ENCODE measurements around the gene ART3.
A peak's percentile ranks its signal among the peaks of the same experiment; 100 is the strongest.
"Not testable (repeated sequence)": the region's sequence is repeated elsewhere in the genome, so short reads cannot be mapped to it uniquely, and the experiment has no call there.

ART3 gene, protein sequence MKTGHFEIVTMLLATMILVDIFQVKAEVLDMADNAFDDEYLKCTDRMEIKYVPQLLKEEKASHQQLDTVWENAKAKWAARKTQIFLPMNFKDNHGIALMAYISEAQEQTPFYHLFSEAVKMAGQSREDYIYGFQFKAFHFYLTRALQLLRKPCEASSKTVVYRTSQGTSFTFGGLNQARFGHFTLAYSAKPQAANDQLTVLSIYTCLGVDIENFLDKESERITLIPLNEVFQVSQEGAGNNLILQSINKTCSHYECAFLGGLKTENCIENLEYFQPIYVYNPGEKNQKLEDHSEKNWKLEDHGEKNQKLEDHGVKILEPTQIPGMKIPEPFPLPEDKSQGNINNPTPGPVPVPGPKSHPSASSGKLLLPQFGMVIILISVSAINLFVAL

DNA sequence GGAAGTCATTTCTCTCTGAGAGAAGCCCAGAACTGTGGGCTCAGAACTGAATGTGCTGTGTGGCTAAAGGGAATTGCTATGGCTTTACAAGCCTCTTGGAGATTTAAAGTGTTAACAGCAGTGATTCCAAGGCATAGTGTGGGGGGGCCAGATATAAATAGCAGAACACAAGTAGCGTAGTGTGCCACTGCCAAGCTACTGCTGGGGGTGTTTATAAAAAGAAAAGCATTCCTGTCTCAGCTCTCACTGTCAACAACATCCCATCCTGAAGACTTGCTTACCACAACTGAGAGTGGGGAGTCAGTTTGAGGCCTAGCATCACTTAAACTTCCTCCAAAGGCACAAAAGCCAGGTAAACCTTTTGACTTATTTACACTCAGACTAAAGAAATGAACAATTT is at the start of gene ART3:
TSS of gene ART3 (plus strand) at position 242 of the 400 bp plus-strand sequence. CDS start 1,181 bp downstream, outside the sequence.
- DNase-seq, result no peak

- DNase-seq, result no peak
These were observed 46.2 kb upstream of the ART3 start for GRCh38 chr4:76028350-76028765.

DNA sequence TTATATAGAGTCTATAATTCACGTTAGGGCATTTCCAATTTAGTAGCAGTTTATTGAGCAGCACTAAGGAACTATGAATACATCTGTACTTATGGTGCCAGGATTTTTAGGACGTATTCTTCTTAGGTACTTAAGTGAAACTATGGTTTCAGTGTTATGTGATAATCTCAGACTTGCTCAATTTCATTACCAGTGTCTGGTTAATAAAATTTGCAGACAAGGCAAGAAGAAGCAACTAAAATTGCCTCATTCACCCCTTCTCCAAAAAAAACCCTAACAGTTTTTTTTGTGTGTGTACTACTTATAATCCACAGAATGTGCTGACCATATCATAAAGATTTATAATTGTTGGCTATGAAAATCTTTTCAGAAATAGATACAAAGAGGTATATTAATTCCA is 45.2 kb upstream of the ART3 start:
- DNase-seq, result no peak

- DNase-seq, result no peak
These were observed 39.4 kb upstream of the ART3 start for GRCh38 chr4:76035141-76035540.

DNA sequence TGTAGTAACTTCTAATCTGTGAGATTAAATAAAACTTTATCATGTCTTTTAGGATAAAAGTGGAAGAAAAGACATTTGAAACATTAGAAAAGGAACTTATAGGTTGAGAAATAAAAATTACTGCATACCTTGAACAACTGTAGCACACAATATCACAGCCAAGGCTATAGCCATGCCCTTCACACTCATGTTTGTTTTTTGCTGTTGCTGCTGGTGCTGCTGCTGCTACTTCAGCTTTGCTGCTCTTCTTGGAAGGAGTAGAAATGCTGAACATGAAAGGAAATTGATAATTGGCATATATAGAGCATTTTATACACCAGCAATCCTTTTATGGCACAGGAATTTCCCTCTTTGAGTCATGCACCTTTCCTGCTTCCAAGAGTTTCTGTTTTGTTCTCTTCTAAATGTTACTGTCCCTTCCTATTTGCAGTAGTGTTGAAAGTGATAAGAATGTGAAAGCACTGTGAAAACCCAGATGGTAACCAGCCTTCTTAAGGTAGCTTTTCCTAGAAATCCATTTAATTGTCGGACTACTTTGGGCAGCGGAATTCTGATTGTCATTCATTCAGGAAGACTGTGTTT is 38.6 kb upstream of the ART3 start, which contains the start of gene CXCL11:
TSS of gene CXCL11 (minus strand) at position 272 of the 582 bp plus-strand sequence. CDS start at position 189, 83 bp downstream.
- DNase-seq, result no peak

DNA sequence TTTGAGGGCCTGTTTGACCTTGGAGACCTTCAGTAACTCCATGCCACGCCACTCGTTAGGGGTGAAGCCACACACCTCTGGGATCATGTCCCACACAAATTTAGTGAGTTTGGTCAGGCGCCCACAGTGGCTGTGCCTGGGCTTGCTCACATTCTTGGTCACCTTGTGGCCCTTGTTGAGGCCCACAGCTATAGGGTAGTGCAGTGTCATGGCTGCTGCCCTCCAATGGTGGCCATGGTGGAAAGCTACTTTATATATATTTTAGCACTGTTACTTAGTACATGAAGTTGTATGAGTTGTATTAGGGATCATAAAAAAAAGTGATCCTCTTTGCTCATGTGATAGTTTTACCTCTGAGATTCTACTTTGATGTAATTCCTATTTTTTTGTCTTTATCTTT is 37.7 kb upstream of the ART3 start:
- DNase-seq, result no peak

- not testable (repeated sequence) for DNase-seq
These were observed 32.1 kb upstream of the ART3 start for GRCh38 chr4:76042241-76042998.

DNA sequence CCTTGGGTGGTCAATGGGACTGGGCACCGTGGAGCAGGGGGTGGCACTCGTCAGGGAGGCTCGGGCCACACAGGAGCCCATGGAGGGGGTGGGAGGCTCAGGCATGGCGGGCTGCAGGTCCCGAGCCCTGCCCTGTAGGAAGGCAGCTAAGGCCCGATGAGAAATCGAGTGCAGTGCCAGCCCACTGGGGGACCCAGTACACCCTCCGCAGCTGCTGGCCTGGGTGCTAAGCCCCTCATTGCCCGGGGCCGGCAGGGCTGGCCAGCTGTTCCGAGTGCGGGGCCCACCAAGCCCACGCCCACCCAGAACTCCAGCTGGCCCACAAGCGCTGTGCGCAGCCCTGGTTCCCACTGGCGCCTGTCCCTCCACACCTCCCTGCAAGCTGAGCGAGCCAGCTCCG is 31.2 kb upstream of the ART3 start:
- not testable (repeated sequence) for DNase-seq

DNA sequence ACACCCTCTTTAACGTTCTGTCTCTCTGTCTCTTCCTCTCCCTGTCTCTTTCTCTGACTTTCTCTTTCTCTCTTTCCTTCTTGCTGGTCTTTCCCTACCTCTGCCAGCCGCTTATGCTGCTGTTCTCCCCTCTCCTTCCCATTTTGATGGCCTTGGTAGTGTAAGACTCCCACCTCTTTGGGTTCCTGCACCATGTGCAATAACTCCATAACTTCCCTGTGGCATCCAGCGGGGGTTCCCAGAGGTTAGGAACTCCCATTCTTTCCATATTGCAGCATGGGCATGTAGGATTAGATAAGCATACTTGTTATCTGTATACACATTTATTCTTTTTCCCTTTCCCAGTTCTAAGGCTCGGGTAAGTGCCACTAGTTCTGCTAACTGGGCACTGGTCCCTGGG is 29.8 kb upstream of the ART3 start:
- DNase-seq, result not testable (repeated sequence)

DNA sequence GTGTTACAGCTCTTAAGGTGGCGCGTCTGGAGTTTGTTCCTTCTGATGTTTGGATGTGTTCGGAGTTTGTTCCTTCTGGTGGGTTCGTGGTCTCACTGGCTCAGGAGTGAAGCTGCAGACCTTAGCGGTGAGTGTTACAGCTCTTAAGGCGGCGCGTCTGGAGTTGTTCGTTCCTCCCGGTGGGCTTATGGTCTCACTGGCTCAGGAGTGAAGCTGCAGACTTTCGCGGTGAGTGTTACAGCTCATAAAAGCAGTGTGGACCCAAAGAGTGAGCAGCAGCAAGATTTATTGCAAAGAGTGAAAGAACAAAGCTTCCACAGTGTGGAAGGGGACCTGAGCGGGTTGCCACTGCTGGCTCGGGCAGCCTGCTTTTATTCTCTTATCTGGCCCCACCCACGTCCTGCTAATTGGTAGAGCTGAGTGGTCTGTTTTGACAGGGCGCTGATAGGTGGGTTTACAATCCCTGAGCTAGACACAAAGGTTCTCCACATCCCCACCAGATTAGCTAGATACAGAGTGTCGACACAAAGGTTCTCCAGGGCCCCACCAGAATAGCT is 24.6 kb upstream of the ART3 start:
- DNase-seq, result not testable (repeated sequence)

GRCh38 chr4:76050560-76051050 is 23.9 kb upstream of the ART3 start:
- not testable (repeated sequence) for DNase-seq

- DNase-seq, result peak; percentile 73 to 87
These were observed 20.8 kb upstream of the ART3 start for GRCh38 chr4:76053730-76054129.

GRCh38 chr4:76055016-76055415 is 19.5 kb upstream of the ART3 start:
- DNase-seq, result peak; percentile 65 to 69

- DNase-seq, result no peak
These were observed 19.1 kb upstream of the ART3 start for GRCh38 chr4:76055421-76055820.

- no peak for DNase-seq
These were observed 16.2 kb upstream of the ART3 start for GRCh38 chr4:76058302-76058701.

DNA sequence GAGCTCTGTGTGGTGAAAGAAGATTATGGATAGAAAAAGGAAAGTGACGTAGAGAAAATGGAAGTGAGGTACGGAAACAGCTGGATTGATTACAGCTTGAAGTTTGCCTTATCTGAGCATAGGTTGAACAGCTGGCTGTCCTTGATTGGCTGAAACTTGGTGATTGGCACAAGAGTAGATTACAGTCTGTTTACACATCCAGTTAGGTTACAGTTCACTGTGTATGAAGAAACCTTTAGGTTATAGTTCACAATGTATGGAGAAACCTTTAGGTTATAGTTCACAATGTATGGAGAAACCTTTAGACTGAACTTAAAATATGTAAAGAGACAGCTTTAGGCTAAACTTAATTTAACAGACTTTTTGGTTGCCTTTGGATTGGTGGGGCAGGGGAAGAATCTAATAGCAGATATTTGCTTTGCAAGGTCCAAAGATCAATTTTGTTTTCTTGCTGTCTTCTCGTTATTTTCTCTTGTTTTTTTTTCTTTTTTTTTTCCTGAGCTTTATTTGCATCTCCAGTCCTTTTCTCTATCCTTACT is 15.6 kb upstream of the ART3 start:
- DNase-seq, result no peak

GRCh38 chr4:76059750-76060149 is 14.8 kb upstream of the ART3 start:
- no peak for DNase-seq

DNA sequence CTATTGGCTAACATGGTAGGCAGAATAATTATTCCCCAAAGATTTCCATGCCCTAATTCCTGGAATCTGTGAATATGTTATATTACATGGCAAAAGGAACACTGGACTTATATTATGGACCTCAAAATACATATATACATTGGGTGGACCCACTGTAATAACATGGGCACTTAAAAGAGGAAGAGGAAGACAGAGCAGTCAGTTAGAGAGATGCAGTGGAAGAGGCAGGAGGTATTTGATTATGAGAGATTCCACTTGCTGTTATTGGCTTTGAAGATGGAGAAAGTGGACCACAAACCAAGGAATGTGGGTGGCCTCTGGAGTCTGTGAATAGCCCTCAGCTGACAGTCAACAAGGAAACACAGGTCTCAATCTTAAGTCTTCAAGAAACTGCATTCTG is 14.0 kb upstream of the ART3 start:
- no peak for DNase-seq

- DNase-seq, result no peak
These were observed 13.1 kb upstream of the ART3 start for GRCh38 chr4:76061421-76061820.

- no peak for DNase-seq
These were observed 12.5 kb upstream of the ART3 start for GRCh38 chr4:76061982-76062381.

- DNase-seq, result no peak
These were observed 8.0 kb upstream of the ART3 start for GRCh38 chr4:76066546-76066945.

- peak; percentile 11 to 69 for DNase-seq
These were observed 6.7 kb upstream of the ART3 start for GRCh38 chr4:76067652-76068286.
